Natural killer cell (primary cell): Measurements from ENCODE around the gene NRROS. TPM values are rescaled to one million over a fixed set of nuclear protein-coding genes. Genes with fewer than 3 reads are reported as not detected.

Source experiments
- ATAC-seq, 3 donors: fragments of 150-1000 bp in 2 of 3; fragments of 200-7000 bp in 1 of 3; cut with Tn5 transposase; 1 replicate in 1 of 3; 2 replicates in 2 of 3; pipeline ENCODE4 v1.10.0; 2021; ENCODE audit warnings: mild to moderate bottlenecking in 2 of 3, moderate library complexity in 2 of 3
- DNase-seq, 2 donors: peaks; one replicate each; pipeline versions ENCODE4 v3.0.0 to v3.0.0-alpha.2; 2013 to 2021; ENCODE audit warnings: mixed read lengths in 1 of 2
- H3K27ac ChIP-seq: one replicate; pipeline ENCODE4 v1.5.1; 2013; ENCODE audit warnings: mild to moderate bottlenecking, low read length
- H3K27me3 ChIP-seq: one replicate; pipeline ENCODE4 v1.6.1; 2013; ENCODE audit warnings: low read length; ENCODE audit not compliant: control insufficient read depth, insufficient read depth
- H3K36me3 ChIP-seq: one replicate; pipeline ENCODE4 v1.6.1; 2013; ENCODE audit warnings: low read length; ENCODE audit not compliant: control insufficient read depth, insufficient read depth
- H3K4me1 ChIP-seq: one replicate; pipeline ENCODE4 v1.6.1; 2013; ENCODE audit warnings: low read length; ENCODE audit not compliant: control insufficient read depth, insufficient read depth
- H3K4me3 ChIP-seq: one replicate; pipeline ENCODE4 v1.5.1; 2013; ENCODE audit warnings: low read length
- H3K9me3 ChIP-seq: one replicate; pipeline ENCODE4 v1.6.1; 2013; ENCODE audit warnings: low read length; ENCODE audit not compliant: control insufficient read depth, insufficient read depth
- H3K27ac Mint-ChIP-seq, 2 donors: one replicate each; pipeline ENCODE4 v1.8.0; 2022; ENCODE audit warnings: mild to moderate bottlenecking in 2 of 2, mixed read lengths in 2 of 2, moderate library complexity in 1 of 2
- H3K27me3 Mint-ChIP-seq, 2 donors: one replicate each; pipeline ENCODE4 v1.8.0; 2022; ENCODE audit warnings: low read depth in 2 of 2, mixed read lengths in 2 of 2
- H3K36me3 Mint-ChIP-seq: one replicate; pipeline ENCODE4 v1.8.0; 2022; ENCODE audit warnings: mixed read lengths
- H3K4me1 Mint-ChIP-seq, 2 donors: one replicate each; pipeline ENCODE4 v1.8.0; 2022; ENCODE audit warnings: mixed read lengths in 2 of 2
- H3K4me3 Mint-ChIP-seq: one replicate; pipeline ENCODE4 v1.8.0; 2022; ENCODE audit warnings: mild to moderate bottlenecking, moderate library complexity, mixed read lengths
- H3K9me3 Mint-ChIP-seq, 2 donors: one replicate each; pipeline ENCODE4 v1.8.0; 2022; ENCODE audit warnings: mixed read lengths in 2 of 2
- CTCF ChIP-seq: fragments of 200-600 bp; IDR thresholded peaks from one replicate; pipeline ENCODE4 v1.8.0; 2022; ENCODE audit warnings: antibody characterized with exemption
- WGBS: methylation state at CpG from one replicate; pipeline ENCODE4 v1.1.7; 2013; ENCODE audit warnings: missing lambda C conversion rate; ENCODE audit not compliant: insufficient coverage; 5-methylcytosine and 5-hydroxymethylcytosine counted together
- intact Hi-C: fragments of 100-400 bp; cut with micrococcal nuclease; formaldehyde crosslinking; loops from one replicate; pipeline ENCODE4 v1.14.2; 2022
- total RNA-seq, 4 donors: library from RNA; stranded (reverse); fragments of 120-200 nt in 1 of 4; gene quantifications; one replicate each; pipeline versions ENCODE4 v1.2.3 to v1.2.4, GENCODE V29; 2013 to 2022

The NRROS gene
- total RNA-seq, 3 donors from 2014 or later (not counting 1 experiment from before 2014, with no cell fraction given) = 32.5 to 56.3 (median 56.2) TPM

DNA sequence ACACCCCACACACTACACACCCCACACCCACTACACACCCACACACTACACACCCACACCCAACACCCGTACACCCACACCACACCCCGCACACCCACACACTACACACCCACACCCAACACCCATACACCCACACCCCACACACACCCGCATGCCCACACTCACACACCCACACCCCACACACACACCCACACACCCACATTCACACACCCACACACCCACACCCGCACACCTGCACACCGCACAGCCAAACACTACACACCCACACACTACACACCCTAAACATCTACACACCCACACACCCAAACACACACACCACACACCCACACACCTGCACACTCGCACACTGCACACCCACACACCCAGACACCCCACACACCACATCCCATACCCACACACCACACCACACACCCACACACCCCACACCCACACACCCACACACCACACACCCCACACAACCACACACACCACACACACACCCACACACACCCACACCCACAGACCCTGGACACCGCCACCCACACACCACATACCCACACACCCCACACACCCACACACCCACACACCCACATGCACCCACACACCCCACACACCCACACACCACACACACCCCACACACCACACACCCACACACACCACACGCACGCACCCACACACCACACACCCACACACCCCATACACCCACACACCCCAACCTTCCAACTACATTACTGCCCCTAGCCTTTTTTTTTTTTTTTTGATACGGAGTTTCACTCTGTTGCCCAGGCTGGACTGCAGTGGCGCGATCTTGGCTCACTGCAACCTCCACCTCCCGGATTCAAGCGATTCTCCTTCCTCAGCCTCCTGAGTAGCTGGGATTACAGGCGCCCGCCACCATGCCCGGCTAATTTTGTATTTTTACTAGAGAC is 55.7 kb downstream of the NRROS start:
- Mint-ChIP-seq H3K27ac (peak overlapping the region; percentile 72 to 86), H3K4me3 (peak overlapping the region; percentile 58), H3K9me3 (peaks cover 0 to 2% of the 10 kb centered on the region in 2 donors), H3K27me3 (no peaks in the 10 kb centered on the region), H3K4me1 (peaks cover 0 to 12% of the 10 kb centered on the region in 2 donors), H3K36me3 (no peaks in the 10 kb centered on the region)
- Histone ChIP-seq H3K36me3 (no peaks in the 10 kb centered on the region), H3K4me3 (no peak overlapping the region), H3K27me3 (no peaks in the 10 kb centered on the region), H3K9me3 (no peaks in the 10 kb centered on the region), H3K4me1 (peaks cover 18% of the 10 kb centered on the region), H3K27ac (peak overlapping the region; percentile 35)
- intact Hi-C loops = no loop called here
- ATAC-seq = peak; percentile 34 to 57 (median 57)
- 65% methylated on average over 16 of the region's 17 CpGs for WGBS
- peak; percentile 25 to 29 for DNase-seq
- no peak for TF ChIP-seq CTCF

DNA sequence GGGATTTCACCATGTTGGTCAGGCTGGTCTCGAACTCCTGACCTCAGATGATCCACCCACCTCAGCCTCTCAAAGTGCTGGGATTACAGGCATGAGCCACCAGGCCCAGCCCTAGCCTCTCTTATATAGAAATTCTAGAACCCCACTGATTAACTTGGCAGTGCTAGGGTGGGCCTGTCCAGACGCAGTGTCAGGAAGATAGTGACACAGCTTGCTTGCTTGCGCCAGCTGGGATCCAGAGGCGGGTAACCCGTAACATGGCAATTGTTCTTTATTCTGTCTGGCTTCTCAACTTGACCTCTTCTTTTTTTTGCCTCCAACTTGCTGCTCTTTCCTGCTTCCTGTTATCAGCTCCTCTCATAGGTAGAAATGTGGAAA is 56.3 kb downstream of the NRROS start:
- 96% methylated on average over 5 of the region's 5 CpGs for WGBS
- Histone ChIP-seq H3K4me3 (no peak overlapping the region), H3K4me1 (peaks cover 18% of the 10 kb centered on the region), H3K27ac (no peak overlapping the region), H3K27me3 (no peaks in the 10 kb centered on the region), H3K36me3 (no peaks in the 10 kb centered on the region), H3K9me3 (no peaks in the 10 kb centered on the region)
- H3K9me3 Mint-ChIP-seq = peaks cover 0 to 2% of the 10 kb centered on the region in 2 donors
- peak overlapping the region; percentile 58 for H3K4me3 Mint-ChIP-seq
- H3K27ac Mint-ChIP-seq = peak overlapping the region; percentile 72 to 86
- ATAC-seq (peak in 1 of 3 donors; percentile 19), DNase-seq (peak in 1 of 2 donors; percentile 26)
- intact Hi-C loops = no loop called here
- H3K36me3 Mint-ChIP-seq = no peaks in the 10 kb centered on the region
- H3K27me3 Mint-ChIP-seq = no peaks in the 10 kb centered on the region
- no peak for TF ChIP-seq CTCF
- peaks cover 0 to 12% of the 10 kb centered on the region in 2 donors for H3K4me1 Mint-ChIP-seq

DNA sequence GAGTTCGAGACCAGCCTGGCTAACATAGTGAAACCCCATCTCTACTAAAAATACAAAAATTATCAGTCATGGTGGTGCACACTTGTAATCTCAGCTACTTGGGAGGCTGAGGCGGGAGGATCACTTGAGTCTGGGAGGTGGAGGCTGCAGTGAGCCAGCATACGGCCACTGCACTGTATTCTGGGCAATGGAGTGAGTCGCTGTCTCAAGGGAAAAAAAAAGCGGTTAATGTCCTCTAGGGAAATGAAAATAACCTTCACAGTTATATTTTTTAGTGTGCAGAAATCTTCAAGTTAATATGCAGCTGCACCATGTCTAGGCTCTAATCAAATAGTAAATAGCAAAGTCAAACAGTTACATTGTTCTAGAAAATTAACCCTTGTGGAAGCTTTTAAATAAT is 57.8 kb downstream of the NRROS start:
- Mint-ChIP-seq H3K4me3 (no peak overlapping the region), H3K4me1 (peaks cover 0 to 12% of the 10 kb centered on the region in 2 donors), H3K9me3 (peaks cover 0 to 2% of the 10 kb centered on the region in 2 donors), H3K27me3 (no peaks in the 10 kb centered on the region), H3K36me3 (no peaks in the 10 kb centered on the region), H3K27ac (no peak overlapping the region)
- Histone ChIP-seq H3K27ac (no peak overlapping the region), H3K27me3 (no peaks in the 10 kb centered on the region), H3K4me1 (peaks cover 18% of the 10 kb centered on the region), H3K9me3 (no peaks in the 10 kb centered on the region), H3K36me3 (no peaks in the 10 kb centered on the region), H3K4me3 (no peak overlapping the region)
- ATAC-seq (no peak), DNase-seq (no peak)
- WGBS = 91% methylated on average over 4 of the region's 5 CpGs
- intact Hi-C loops = no loop called here
- no peak for TF ChIP-seq CTCF
